ENCODE results near the gene ATP6V1E1.

The ATP6V1E1 gene

DNA sequence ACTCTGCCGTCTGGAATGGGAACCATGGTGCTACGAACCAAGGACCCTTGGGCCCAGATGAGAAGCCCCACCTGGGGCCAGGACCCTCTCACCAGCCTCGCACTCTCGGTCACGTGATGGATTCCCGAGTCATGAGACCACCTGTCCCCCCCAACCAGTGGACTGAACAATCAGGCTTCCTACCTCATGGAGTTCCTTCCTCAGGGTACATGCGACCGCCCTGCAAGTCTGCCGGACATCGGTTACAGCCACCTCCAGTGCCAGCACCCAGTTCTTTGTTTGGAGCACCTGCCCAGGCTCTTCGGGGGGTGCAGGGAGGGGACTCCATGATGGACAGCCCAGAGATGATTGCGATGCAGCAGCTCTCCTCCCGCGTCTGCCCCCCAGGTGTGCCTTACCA is 86.1 kb downstream of the ATP6V1E1 start:
- no peak overlapping the region for H2BK120ac ChIP-seq (ENCODE audit: low read depth, low read length)
- no peak overlapping the region for H3K4ac ChIP-seq (ENCODE audit: low read depth in 1 of 2, low read length in 2 of 2)
- H4K91ac ChIP-seq (ENCODE audit: low read length) = no peak overlapping the region
- no peak overlapping the region for H3K4me2 ChIP-seq (ENCODE audit: low read length, poor library complexity, severe bottlenecking)
- no peak overlapping the region for H2BK12ac ChIP-seq (ENCODE audit: low read length in 2 of 2)
- H2AK5ac ChIP-seq (ENCODE audit: low read length, severe bottlenecking) = no peak overlapping the region
- H3K4me3 ChIP-seq (ENCODE audit: insufficient read depth in 1 of 2, low read depth in 1 of 2, low read length in 2 of 2) = no peak overlapping the region
- no peaks in the 10 kb centered on the region for H3K79me1 ChIP-seq (replicated peaks; ENCODE audit: low read length, poor library complexity, severe bottlenecking)
- H2AFZ ChIP-seq (ENCODE audit: low read depth, low read length) = no peak overlapping the region
- no peaks in the 10 kb centered on the region for H3K4me1 ChIP-seq (ENCODE audit: control insufficient read depth, insufficient read depth, low read depth, low read length)
- WGBS = 95% methylated on average over 14 of the region's 14 CpGs
- DNase-seq = no peak
- no peak overlapping the region for H3K27ac ChIP-seq (ENCODE audit: low read length, poor library complexity, severe bottlenecking)
- H3K23ac ChIP-seq (ENCODE audit: low read length in 2 of 2) = no peak overlapping the region
- no peak overlapping the region for H4K8ac ChIP-seq (ENCODE audit: low read length)
- H2BK15ac ChIP-seq (ENCODE audit: low read depth, poor library complexity, severe bottlenecking) = no peak overlapping the region
- H3K36me3 ChIP-seq (ENCODE audit: control insufficient read depth in 1 of 2, insufficient read depth in 2 of 2, low read depth in 1 of 2, low read length in 2 of 2) = no peaks in the 10 kb centered on the region
- no peaks in the 10 kb centered on the region for H3K9me3 ChIP-seq (ENCODE audit: control insufficient read depth, low read length)
- no peak overlapping the region for H3K9ac ChIP-seq (ENCODE audit: low read length)
- H2BK5ac ChIP-seq (ENCODE audit: low read depth, low read length, poor library complexity, severe bottlenecking) = no peak overlapping the region
- no peak overlapping the region for H3K14ac ChIP-seq (ENCODE audit: low read length in 2 of 2)
- H3K18ac ChIP-seq (ENCODE audit: low read depth in 1 of 2, low read length in 2 of 2) = no peak overlapping the region
- H3K27me3 ChIP-seq (ENCODE audit: control insufficient read depth in 1 of 2, insufficient read depth in 1 of 2, low read length in 2 of 2) = peaks cover 0 to 16% of the 10 kb centered on the region in 2 experiments

Data from mesenchymal stem cell (in vitro differentiated cells and primary cell).